KBM-7 (cell line): ENCODE results near the gene MZT2B.
"Not testable (repeated sequence)": the region's sequence is repeated elsewhere in the genome, so short reads cannot be mapped to it uniquely, and the experiment has no call there.

Experiments
- DNase-seq: peaks from one replicate; pipeline ENCODE4 v3.0.0-alpha.2; 2015
- in situ Hi-C: fragments of 300-500 bp; cut with MboI; formaldehyde crosslinking; loops from 2 replicates; pipeline ENCODE4 v1.14.3; 2020; ENCODE audit warnings: low sequenced_read_pairs, low pct_unique_long_range_greater_than_20kb, mixed read lengths

Gene MZT2B, protein sequence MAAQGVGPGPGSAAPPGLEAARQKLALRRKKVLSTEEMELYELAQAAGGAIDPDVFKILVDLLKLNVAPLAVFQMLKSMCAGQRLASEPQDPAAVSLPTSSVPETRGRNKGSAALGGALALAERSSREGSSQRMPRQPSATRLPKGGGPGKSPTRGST

DNA sequence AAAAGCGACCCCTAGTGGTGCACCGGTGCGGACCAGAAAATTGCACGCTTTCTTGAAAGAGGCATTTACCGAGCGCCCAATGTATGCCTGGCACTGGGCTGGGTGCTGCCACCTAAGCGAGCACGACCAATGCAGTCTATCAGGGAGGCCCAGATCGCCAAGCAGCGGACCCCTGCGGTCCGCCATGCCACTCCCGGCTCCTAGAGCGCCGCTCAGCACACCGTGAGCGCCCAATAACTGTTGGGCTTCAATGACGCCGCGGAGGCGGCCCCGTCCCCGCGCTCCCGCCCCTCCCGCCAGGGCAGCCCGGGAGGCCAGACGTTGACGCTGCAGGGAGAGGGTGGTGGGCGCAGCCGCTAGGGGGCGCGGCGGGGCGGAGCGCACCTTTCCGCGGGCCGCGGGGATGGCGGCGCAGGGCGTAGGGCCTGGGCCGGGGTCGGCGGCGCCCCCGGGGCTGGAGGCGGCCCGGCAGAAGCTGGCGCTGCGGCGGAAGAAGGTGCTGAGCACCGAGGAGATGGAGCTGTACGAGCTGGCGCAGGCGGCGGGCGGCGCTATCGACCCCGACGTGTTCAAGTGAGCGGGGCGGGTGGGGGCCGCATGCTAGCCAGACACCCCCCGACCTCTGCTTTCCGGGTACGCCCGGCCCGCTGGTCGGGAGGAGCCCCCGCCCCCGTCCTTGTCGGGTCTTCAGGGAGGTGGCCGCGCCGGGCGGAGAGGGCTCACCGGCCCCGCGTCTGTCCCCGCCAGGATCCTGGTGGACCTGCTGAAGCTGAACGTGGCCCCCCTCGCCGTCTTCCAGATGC lies at the start of gene MZT2B:
Gene MZT2B, plus strand, starts transcription at position 383 of the 803 bp plus-strand sequence. Its CDS starts 21 bp downstream, at position 404.
- DNase-seq = peak; percentile 88
- in situ Hi-C loops = not testable (repeated sequence)

DNA sequence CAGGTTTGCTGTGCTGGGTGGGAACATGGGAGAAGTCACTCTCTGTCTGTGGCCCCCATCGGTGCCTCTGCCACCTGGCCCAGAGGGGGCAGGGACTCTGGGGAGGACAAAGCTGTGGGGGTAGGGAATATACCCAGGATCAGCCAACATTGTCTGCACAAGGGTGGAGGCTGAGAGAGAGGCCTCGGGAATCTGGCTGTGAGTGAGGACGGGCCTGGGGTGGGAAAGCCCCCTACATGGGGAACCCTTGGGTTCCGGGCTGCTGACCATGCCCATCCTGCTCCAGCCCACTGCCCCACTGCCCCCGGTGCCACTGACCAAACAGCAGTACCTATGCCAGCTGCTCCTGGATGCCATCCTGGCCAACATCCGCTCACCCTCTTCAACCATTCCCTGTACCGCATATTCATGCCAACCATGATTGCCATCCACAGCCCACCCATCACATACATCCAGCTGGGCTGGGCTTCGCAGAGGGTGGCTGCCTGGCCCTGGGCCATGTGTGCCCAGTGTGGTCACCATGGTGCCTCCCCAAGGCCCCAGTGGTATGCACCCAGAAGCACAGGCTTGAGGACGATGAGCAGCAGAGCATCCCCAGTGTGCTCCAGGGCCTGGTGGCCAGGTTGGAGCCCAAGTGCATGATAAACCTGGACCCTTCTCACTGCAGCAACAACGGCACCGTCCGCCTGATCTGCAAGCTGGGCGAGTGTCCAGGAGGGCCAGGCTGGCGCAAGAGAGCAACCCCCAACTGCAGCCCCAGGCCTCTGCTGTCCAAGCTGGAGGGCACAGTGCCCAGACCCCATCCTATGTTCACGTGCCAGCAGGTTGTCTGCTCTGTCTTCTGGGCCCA lies 46.1 kb upstream of the MZT2B start:
- in situ Hi-C loops = no loop called here
- DNase-seq = no peak

DNA sequence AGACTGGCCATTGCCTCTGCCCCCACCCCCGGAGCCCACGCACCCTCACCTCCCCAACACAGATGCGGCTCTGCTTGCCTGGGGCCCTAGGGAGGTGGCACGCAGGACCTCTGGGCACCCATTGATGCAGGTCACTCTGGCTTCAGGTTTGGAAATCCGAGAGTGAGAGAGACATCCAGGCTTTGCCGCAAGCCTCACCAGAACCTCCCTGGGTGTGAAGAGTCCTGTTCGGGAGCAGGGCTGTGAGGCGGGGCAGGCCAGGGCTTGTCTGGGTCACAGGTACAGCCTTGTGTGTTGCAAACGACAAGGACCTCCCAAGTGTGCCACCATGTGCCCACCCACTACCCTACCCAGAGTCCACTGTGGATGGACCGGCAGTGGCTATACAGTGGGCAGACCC lies 45.5 kb upstream of the MZT2B start:
- in situ Hi-C loops, DNase-seq: not testable (repeated sequence)

DNA sequence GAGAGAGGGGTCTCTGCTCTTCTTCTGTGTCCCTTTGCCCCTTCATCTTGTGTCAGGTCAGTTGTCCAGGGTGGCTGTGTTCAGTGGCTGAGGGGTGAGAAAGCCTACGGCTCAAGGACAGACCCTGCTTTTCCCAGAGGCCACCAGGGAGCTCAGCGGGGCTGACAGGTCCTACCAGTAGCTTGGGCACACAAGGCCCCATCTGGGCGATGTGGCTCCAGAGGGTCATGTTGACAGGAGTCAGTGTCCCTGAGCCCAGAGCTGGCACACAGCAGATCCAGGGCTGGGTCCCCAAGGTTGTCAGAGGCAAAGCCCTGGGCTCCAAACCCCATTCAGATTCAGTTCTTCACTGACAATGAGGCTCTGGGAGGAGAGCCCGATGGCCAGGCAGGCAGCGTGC lies 44.9 kb upstream of the MZT2B start:
- in situ Hi-C loops, DNase-seq: not testable (repeated sequence)

DNA sequence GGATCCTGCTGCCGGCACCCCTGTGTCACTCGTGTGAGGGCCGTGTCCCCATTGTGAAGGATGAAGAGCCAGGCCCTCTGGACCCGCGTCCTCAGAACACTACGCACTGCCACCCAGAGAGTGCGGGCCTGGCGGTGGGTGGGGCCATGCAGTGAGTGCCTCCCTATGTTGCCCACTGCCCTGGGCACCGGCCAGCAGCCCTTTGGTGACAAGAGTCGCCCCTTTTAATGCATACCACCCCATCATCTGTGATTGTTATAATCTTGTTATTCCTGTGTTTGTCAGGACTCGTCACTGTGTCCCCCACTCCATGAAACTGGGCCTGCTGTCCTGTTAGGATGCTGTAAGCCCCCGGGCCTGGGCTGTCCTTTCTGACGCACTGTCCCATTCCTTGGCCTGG lies 43.7 kb upstream of the MZT2B start:
- in situ Hi-C loops, DNase-seq: not testable (repeated sequence)

DNA sequence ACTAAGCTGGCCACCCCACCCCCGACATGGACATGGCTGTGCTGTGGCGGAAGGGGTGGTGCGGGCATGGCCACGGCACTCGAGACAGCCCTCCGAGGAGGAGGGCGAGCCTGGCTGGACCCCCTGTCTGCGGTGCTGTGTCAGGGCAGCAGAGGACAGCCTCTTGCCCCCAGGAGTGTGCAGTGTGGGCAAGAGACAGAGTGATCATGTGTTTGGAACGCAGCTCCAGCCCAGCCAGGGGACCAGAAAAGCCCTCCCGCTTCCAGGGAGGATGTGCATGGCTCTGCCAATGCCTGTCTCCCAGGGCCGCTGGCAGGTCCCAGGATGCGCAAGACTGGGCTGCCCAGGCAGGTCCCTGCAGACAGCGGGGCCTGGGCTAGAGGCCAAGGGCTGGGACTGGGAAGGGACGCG lies 43.2 kb upstream of the MZT2B start:
- in situ Hi-C loops, DNase-seq: not testable (repeated sequence)

DNA sequence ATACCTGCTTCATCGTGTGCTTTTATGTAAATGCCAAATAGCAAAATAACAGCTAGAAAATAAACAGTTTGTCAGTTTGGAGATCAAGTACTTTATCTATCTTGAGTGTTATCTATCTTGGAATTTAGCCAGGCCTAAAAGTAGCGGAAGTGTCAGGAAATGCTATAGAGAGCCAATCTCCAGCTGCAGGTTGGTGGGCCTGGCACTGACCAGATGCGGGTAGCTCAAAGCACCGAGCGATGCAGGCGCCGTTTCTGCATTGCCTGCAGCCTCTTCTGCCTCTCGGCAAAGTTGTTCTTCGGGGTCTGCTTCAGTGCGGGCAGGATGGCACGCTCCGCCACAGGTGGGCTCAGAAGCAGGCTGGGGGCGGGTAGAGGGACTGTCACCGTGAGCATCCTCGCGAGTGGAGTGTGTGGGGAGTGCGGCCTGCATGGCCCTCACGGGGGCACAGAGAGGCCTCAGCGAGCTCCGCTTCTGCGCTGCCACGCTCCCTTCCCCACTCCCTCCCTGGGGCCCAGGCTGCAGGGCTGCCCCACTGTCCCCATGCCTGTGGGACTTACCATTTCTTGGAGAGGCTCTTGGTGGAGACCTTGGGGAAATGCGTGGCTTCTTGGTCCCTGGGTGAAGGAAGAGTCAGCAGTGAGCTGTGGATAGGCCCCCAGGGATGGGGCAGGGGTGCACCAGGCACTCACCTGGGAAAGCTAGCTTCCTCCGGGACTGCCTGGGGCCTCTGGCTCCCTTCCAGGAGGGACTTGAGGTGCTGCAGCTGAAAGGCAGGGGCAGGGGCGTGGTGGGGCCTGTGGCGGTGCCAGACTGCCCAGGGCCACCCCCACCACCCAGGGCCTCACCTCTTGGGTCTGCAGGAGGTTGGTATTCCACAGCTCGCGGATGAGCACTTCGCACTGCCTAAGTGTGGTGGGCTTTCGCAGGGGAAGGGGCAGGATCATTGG lies 42.5 kb upstream of the MZT2B start:
- in situ Hi-C loops, DNase-seq: not testable (repeated sequence)

DNA sequence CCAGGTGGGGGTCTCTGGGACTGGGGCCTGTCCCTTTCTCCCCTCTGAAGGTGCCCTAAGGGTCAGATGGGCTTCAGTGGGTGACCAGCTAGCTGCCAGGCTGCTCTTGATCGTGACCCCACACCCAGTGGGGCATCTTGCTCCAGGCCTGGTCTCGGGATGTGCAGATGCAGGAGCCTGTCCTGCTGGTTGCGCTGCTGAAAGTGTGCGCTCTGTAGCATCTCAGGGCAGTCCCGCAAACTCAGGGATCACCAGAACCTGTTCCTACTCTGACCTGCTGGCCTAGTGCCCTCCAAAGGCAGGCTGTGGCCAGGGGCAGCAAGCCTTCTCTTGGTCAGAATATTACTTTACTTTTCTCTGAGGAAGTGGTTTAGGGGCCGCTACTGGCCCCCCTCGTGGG lies 41.5 kb upstream of the MZT2B start:
- DNase-seq, in situ Hi-C loops: not testable (repeated sequence)

DNA sequence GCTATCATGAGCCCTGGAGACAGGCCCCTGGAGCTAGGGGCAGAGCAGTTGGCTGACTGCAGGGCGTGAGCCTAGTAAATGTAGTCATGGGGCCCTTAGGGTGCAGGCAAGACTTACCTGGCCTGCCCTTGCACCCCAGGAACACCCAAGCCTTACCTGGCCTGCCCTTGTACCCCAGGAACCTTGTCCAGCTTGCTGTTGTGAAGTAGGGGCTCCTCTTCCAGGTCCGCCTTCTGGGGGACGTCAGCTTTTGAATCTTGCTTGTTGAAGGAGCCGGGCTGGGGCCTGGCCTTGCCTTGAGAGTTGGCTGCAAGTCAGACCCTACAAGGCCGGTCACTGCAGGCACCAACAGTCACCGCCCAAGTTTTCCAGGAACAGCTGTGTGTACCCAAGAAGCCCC lies 41.1 kb upstream of the MZT2B start:
- DNase-seq, in situ Hi-C loops: not testable (repeated sequence)

DNA sequence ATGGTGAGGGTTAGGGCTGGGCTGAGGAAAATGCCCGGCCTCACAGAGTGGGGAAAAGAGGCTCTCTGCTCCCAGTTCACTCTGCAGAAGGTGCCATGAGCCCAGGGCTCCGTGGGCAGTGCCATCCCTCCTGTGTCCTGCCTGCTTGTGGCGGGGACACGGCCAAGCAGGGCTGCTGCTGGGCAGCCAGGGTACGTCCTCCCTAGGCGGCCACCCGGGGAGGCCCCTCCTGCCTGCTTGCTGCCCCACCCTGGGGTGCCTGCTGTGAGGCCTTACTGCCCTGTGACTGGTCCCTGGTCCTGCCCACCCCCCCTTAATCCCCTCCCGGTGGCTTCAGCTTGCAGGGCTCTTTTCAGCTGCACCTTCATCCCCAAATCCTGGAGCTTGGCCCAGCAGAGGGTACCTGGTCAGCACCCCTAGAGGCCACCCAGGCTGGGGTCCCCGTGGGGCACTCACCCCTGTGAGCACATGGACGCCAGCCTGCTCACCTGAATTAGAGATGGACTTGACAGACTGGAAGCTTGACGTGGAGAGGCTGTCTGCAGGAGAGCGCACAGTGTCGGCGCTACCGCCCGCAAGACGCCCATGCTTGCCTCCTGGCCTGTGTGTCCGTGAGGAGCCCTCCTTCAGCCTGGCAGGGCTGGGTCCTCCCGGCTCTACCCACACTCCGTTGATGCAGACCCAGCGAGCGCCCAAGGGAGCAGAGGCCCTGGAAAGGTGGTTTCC lies 40.3 kb upstream of the MZT2B start:
- in situ Hi-C loops, DNase-seq: not testable (repeated sequence)

DNA sequence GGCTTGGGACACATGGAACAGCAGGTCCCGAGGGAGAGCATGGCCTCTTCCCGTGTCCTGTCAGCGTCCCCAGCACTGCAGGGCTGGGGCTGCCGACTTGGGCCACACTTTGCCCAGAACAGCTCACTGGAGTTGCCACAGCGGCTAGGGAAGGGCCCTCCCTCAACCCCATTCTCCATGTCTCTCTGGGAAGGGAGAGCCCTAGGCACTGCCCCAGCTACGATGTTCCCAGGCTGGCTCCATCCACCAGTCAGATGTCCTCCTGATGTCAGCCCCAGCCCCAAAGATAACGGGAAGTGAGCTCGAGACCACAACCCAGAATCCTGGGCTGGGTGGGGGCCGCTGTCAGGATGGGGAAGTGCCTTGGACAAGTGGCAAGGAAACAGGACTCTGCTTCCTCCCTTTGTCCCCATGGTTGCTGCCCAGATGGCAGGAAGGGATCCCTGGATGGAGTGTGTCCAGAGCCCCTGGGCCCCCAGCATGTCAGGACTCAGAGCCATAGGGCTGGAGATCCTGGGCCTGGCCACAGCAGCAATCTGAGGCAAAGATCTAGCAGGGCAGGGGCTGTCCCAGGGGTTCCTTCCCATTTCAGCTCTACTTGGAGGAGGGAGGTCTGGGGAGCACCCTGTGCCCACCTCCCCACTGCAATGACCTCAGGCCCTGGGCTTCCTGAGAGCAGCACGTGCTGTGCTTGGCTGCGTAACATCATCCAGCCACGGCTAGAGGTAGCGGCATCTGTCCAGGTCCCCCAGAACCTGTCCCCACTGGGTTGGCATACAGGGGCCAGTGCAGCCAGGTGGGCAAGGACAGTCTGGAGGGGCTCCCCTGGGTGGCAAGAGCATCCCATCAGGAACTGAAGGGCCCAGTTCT lies 39.4 kb upstream of the MZT2B start:
- in situ Hi-C loops, DNase-seq: not testable (repeated sequence)

DNA sequence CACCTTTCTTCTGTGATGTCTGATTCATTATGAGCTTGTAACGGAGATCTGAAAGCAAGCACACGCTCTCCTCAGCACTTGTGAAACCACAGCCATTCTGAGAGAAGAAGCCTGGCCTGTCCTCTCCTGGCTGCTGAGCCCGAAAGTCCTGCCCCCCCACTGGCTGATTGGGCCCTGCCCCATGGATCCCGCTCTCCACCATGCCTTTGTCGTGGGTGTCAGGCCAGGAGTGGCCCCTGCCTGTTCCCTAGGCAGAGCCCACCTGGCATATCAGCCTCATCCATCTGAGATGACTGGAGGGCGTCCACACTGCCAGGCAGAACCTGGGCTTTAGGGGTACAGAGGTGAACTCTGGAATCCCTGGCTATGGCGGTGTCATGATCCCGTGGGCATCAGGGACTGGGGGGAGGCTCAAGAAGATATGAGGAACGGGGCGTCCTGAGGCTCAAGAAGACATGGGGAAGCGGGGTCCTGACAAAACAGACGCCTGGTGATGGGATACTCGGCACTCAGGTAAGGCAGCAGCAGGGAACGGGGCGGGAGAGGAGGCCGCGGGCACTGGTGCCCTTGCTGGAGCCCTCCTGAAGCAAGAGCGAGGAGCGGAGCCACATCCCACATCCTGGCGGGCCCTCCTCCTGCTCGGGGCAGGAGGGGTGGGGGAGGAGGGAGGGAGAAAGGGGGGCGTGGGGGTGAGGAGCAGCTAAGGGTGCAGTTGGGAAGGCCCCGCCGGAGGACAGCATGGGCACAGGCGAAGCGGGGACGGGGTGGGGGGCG lies 38.6 kb upstream of the MZT2B start:
- DNase-seq, in situ Hi-C loops: not testable (repeated sequence)

DNA sequence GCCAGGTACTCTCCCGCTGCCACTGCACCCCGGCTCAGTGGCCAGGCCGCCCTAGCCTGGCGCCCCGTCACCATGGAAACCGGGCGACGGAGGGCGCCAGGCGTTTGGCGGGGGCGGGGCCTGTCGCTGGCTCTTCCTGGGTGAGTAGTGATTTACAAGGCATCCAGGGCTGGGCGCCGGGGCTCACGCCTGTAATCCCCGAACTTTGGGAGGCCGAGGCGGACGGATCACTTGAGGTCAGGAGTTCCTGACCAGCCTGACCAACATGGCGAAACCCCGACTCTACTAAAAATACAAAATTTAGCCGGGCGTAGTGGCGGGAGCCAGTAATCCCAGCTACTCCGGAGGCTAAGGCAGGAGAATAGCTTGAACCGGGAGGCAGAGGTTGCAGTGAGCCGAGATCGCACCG lies 37.1 kb upstream of the MZT2B start, which contains the start of gene CCDC74B:
Gene CCDC74B, minus strand, starts transcription at position 107 of the 409 bp plus-strand sequence. CDS start 116 bp downstream, outside the sequence.
- DNase-seq, in situ Hi-C loops: not testable (repeated sequence)

DNA sequence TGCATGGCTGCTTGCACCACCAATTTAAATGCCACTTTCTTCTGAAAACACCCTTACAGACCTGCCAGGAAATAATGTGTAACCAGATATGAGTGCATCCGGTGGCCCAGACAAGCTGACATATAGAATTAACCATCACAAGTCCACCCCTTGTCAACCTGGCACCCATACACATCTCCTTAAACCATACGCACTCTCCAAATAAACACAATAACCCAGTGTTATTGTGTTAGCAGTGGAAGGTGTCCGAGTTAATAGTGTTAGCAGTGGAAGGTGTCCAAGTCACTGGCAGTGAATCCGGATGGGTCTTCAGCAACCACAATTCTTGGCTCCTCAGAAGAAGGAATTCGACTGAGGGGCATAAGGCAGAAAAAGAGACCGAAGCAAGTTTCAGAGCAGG lies 33.5 kb upstream of the MZT2B start:
- peak; percentile 28 for DNase-seq
- in situ Hi-C loops = not testable (repeated sequence)

DNA sequence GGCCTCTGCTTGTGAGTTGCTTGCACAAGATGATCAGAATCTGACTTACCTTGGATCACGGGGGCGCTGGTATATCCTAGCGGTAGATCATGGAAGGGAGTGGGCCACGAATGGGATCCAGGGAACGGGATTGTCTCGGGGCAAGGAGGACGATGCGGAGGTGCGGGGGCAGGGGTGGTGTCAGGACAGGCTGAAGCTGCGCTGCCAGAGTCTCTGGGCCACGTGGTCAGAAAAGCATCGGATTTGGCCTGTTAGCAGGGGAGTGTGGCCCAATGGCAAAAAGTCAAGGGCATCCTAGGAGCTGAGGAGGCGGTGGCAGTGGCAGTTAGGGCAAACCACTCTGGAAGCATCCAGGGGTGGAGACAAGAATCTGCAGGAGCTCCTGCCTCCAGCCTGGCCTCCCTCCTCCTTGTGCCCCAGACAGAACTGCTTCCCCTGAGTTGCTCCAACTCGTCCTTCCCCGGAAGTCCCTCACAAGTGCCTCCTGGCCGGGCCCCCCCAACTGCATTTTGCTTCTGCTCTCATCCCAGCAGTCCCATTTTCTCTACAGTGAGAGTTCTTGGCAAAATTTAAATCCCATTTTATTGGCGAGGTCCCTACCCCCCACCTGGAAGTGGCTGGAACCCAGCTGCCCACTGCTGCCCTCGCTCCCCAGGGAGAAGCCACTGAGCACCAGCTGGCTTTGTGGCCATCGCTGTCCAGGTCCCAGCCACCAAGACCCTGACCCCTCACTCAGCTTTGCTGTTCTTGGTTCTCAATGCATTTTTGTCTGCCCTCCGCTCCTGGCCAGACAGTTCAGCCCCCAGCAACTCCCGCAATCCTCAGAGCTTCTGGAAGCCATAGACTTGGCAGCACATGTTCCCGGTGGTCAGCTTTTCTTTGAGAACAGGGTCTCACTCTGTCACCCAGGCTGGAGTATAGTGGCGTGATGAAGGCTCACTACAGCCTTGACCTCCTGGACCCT lies 31.6 kb upstream of the MZT2B start:
- DNase-seq = no peak
- in situ Hi-C loops = loop anchor here (25.0 kb wide), 1 partner anchor 187 kb away; the partner anchor contains the start of gene IMP4
